HuH-7 (cell line): Measurements from ENCODE around the gene GARRE1.

Source experiments
- DNase-seq: peaks from one replicate; pipeline ENCODE4 v3.0.0; 2011; ENCODE audit warnings: low spot score

Gene GARRE1

DNA sequence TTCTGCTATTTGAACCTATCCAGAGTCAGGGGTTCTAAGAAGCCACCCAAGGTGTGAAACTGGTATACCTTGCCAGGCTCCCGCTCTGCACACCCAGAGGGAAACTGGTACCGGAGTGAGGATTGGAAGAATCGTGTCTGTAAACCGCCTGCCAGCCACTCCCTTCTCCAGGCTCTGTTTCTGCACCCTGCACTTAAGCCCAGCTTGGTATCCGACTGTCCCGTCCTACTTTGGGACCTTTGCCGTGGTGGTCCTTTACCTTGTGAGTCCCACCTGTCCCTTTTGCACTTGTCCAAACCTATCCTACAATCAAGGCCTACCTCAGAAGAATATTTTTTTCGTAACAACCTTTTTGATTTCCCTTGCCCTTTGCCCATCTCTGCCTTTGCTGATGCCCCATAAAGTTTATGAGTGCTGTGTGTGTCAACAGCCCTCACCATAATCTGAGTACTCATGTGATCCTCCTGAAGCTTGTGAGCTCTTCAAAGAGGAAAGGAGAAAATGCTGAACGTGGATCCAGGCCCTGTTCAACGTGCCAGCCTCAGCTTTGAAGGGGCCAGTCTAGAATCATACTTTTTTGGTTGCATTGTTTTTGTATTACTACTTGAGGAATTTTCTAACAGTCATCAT lies 44.7 kb downstream of the GARRE1 start:
- DNase-seq = peak; percentile 51

DNA sequence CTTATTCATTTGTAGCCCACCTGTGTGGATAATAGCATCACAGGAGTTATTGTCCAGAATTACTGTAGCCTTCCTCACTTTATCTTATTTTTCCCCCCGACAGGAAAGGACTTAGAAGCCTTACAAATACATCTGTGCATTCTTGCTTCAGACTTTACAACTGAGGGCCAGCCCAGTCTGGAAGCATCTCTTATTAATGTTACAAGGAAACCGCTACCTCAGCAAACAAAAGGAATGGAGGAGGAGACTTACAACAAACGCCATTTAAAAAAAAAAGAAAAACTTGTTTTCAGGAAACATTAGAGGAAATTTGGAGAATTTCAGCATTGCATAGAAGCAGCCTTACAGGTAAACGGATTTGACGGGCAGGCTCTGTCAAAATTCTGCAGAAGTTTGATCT lies 45.2 kb downstream of the GARRE1 start:
- DNase-seq = no peak

DNA sequence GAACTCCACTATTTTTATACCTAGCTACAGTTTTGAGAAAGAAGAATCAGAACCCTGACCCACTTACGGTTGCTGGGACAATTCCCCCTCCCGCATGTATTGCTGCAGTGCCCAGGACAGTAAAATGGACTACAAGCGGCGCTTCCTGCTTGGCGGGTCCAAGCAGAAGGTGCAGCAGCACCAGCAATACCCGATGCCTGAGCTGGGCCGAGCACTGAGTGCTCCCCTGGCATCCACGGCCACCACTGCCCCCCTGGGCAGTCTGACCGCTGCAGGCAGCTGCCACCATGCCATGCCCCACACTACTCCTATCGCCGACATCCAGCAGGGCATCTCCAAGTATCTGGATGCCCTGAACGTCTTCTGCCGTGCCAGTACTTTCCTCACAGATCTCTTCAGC lies 46.0 kb downstream of the GARRE1 start:
- DNase-seq = no peak

GRCh38 chr19:34300962-34301361 lies 46.6 kb downstream of the GARRE1 start:
- no peak for DNase-seq
